ENCODE measurements around the gene MRPL30.

GRCh38 chr2:99140860-99141109 lies 40.2 kb upstream of the MRPL30 start:
- TF ChIP-seq CTCF (conservative IDR thresholded peaks at IDR 0.05 in 1 of 2, IDR thresholded peaks at IDR 0.05 in 1 of 2; ENCODE audit: low read depth in 1 of 2, low read length in 2 of 2) (no peak), EZH2 (IDR thresholded peaks at IDR 0.05; ENCODE audit: low read length, missing control alignments) (no peak)

Measured in fibroblast of lung (primary cell).